Kidney epithelial cell (primary cell): Measurements from ENCODE around the gene MRTFB. TPM values are rescaled to one million over a fixed set of nuclear protein-coding genes. Genes with fewer than 3 reads are reported as not detected.

Experiments
- DNase-seq: peaks from one replicate; pipeline ENCODE4 v3.0.0-alpha.2; 2010; ENCODE audit warnings: low read depth
- H3K27me3 ChIP-seq: 2 replicates; pipeline ENCODE4 v1.6.0; 2011; ENCODE audit warnings: low read length; ENCODE audit not compliant: control insufficient read depth, insufficient read depth
- H3K36me3 ChIP-seq: 2 replicates; pipeline ENCODE4 v1.5.1; 2011; ENCODE audit warnings: low read length; ENCODE audit not compliant: control insufficient read depth, insufficient read depth
- H3K4me3 ChIP-seq: 2 replicates; pipeline ENCODE4 v1.5.1; 2011; ENCODE audit warnings: low read depth, mild to moderate bottlenecking, control low read depth, low read length
- total RNA-seq: library from RNA; depleted of rRNA; stranded (reverse); fragments of >200 nt; gene quantifications from 2 replicates; pipeline ENCODE4 v1.2.3, GENCODE V29; 2015
- TF ChIP-seq, protein P1 (sequence below): IDR thresholded peaks from 2 replicates; pipeline ENCODE4 v1.5.1; 2011; ENCODE audit warnings: mild to moderate bottlenecking, moderate library complexity, low read length, control low read depth, inconsistent platforms; ENCODE audit not compliant: insufficient read depth, poor library complexity, severe bottlenecking

The MRTFB gene
- total RNA-seq, 1 donor from 2014 or later = 15.8 TPM

DNA sequence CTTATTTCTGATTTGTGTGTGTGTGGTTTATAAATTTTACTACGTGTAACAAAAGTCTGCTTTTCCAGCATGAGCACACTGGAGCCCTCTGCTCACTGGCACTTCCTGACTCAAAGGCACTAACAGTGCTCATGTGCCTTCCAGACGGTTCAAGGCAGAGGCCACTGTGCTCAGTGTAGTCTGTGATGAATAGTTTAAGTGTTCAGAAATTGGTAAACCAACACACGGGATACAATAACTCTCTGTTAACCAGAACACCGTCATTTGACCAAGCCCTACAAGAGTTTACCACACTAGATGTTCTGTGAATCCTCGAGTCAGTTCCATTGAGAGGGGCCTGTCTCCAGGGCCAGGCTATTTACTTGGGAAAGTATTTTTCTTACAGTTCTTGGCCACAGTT lies 191.9 kb downstream of the MRTFB start:
- Histone ChIP-seq H3K36me3 (peaks cover 2% of the 10 kb centered on the region), H3K27me3 (no peaks in the 10 kb centered on the region), H3K4me3 (no peak overlapping the region)
- TF ChIP-seq, protein P1, sequence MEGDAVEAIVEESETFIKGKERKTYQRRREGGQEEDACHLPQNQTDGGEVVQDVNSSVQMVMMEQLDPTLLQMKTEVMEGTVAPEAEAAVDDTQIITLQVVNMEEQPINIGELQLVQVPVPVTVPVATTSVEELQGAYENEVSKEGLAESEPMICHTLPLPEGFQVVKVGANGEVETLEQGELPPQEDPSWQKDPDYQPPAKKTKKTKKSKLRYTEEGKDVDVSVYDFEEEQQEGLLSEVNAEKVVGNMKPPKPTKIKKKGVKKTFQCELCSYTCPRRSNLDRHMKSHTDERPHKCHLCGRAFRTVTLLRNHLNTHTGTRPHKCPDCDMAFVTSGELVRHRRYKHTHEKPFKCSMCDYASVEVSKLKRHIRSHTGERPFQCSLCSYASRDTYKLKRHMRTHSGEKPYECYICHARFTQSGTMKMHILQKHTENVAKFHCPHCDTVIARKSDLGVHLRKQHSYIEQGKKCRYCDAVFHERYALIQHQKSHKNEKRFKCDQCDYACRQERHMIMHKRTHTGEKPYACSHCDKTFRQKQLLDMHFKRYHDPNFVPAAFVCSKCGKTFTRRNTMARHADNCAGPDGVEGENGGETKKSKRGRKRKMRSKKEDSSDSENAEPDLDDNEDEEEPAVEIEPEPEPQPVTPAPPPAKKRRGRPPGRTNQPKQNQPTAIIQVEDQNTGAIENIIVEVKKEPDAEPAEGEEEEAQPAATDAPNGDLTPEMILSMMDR = no peak
- DNase-seq = no peak

DNA sequence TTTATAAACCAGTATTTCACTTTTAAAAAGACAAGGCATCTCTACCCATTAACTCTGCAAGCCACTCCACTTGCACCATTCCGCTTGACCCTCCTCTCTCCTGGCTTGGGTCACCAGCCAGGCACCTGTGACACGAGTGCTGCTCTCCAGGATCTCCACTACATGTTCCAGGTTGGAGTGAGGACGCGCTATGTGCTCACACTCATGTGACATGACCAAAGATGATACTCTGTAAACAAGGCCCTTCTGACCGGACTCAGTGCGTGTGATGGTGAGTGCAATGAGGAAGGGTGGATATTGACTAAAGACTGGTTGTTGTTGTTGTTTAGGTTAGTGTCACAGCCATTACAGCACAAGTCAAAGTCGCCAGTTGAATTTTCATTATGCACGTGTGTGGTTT lies 192.7 kb downstream of the MRTFB start:
- peaks cover 2% of the 10 kb centered on the region for H3K36me3 ChIP-seq
- H3K27me3 ChIP-seq = no peaks in the 10 kb centered on the region
- TF ChIP-seq, protein P1 = no peak
- H3K4me3 ChIP-seq = no peak overlapping the region
- DNase-seq = no peak

DNA sequence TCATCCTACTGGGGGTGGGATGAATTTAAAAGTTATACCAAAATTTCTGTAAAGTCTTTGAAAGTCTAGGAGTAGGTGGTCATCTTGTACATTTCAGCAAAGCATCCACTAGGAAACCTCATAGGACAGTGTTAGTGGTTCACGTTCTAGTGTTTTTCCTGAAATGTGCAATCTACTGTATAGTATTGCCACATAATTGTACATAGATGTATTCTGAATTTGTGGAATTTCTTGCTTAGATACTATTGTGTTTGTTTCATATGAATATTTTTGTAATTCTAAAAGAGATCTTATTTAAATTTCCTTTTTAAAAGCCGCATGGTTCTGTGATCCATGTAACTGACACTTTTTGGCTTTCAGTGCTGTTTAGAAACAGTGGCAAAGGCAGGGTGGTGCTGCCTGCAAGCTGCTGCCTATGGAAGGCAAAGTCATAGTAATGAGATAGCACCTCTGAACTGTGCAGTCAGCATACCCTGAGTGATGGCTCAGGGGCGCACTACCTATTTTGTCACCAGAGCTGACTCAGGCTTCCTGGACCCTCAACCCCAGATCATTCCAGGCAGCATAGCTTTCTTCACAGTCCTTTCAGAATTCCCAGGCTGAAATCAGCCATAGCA lies 193.3 kb downstream of the MRTFB start:
- H3K27me3 ChIP-seq = no peaks in the 10 kb centered on the region
- H3K36me3 ChIP-seq = peaks cover 2% of the 10 kb centered on the region
- TF ChIP-seq, protein P1 = no peak
- no peak overlapping the region for H3K4me3 ChIP-seq
- DNase-seq = no peak

DNA sequence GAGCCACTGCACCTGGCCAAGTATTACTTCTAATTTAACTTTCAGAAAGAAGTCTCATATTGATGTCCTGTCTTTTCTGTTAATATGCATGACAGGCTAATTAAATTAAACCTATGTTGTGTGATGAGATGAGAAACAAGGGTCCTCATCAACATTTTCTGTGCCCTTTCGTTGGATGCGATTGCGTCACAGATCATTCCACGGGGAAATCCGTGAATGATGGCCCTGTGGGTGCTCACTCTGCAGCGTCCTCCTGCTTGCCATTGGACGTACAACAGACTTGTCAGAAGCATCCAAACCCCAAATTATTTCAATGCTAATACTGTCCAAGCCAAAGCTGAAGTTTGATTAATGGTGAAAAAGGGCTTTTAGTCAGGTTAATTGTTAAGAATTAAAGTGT lies 197.0 kb downstream of the MRTFB start:
- TF ChIP-seq, protein P1 = no peak
- no peak for DNase-seq
- Histone ChIP-seq H3K36me3 (peaks cover under 1% of the 10 kb centered on the region), H3K4me3 (no peak overlapping the region), H3K27me3 (no peaks in the 10 kb centered on the region)

DNA sequence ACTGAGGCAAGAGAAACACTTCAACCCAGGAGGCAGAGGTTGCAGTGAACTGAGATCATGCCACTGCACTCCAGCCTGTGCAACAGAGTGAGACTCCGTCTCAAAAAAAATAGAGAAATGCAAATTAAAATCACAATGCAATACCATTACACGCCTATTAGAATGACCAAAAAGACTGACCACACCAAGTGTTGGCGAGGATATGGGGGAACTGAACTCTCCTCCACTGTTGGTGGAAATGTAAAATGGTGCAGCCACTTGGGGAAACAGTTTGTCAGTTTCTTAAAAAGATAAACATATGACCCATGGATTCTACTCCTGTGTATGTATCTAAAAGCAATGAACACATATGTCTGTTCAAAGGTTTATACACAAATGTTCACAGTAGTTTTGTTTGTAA lies 204.8 kb downstream of the MRTFB start:
- H3K4me3 ChIP-seq = no peak overlapping the region
- no peaks in the 10 kb centered on the region for H3K36me3 ChIP-seq
- H3K27me3 ChIP-seq = no peaks in the 10 kb centered on the region
- TF ChIP-seq, protein P1 = no peak
- no peak for DNase-seq

DNA sequence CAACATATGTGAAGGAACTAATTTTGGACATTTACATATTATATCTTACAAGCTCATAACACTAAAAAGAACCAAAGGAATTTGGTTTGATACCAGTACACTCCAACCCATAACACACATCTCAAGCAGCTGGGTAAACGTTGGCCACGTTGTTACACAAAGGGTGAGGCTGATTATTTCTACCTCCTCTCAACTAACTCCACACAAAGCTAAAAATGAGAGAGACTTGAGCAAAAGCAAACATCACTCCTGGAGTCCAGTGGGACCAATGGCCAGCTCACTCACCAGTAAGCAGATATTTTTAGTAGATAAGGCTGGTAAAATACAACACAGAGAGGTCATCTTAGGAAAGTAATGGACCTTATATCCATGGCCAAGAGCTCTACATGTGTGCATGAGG lies 207.6 kb downstream of the MRTFB start:
- no peaks in the 10 kb centered on the region for H3K27me3 ChIP-seq
- H3K36me3 ChIP-seq = no peaks in the 10 kb centered on the region
- TF ChIP-seq, protein P1 = no peak
- DNase-seq = no peak
- H3K4me3 ChIP-seq = no peak overlapping the region
